GM12873 (cell line): ENCODE measurements around the gene ATG10.

ENCODE experiments used
- CTCF ChIP-seq: IDR thresholded peaks from 2 replicates; pipeline ENCODE4 v1.5.1; 2012; ENCODE audit warnings: low read depth, mild to moderate bottlenecking, moderate library complexity, low read length, control low read depth; ENCODE audit not compliant: insufficient read depth; ENCODE audit errors: missing control alignments

The ATG10 gene

GRCh38 chr5:82291420-82291819, 319.6 kb downstream of the ATG10 start:
- no peak for TF ChIP-seq CTCF

- TF ChIP-seq CTCF, result no peak
Measured at GRCh38 chr5:82295144-82295543, 323.3 kb downstream of the ATG10 start.

- no peak for TF ChIP-seq CTCF
Measured at GRCh38 chr5:82295959-82296531, 324.2 kb downstream of the ATG10 start.

GRCh38 chr5:82296929-82297328, 325.1 kb downstream of the ATG10 start:
- no peak for TF ChIP-seq CTCF

- no peak for TF ChIP-seq CTCF
Measured at GRCh38 chr5:82297711-82298110, 325.9 kb downstream of the ATG10 start.

- TF ChIP-seq CTCF, result no peak
Measured at GRCh38 chr5:82298668-82299067, 326.8 kb downstream of the ATG10 start.

- TF ChIP-seq CTCF, result no peak
Measured at GRCh38 chr5:82301190-82301589, 329.4 kb downstream of the ATG10 start.
